HepG2 (cell line): ENCODE results near the gene CFTR. TPM values are rescaled to one million over a fixed set of nuclear protein-coding genes. Genes with fewer than 3 reads are reported as not detected.

Source experiments
- ATAC-seq: fragments of 200-7000 bp; cut with Tn5 transposase; 3 replicates; pipeline ENCODE4 v1.9.1; 2020; ENCODE audit warnings: mild to moderate bottlenecking, moderate library complexity
- BruUV-seq: library from RNA; stranded (reverse); fragments of 400-500 nt; replicated peaks from 2 replicates; lab custom pipeline; 2021; lab: Mats Ljungman, UMichigan
- CTCF ChIA-PET: fragments of 300-600 bp; formaldehyde crosslinking; extraction: SDS; loops from one replicate; lab custom pipeline; 2021; ENCODE audit warnings: low total read pairs, inconsistent platforms, low intra/inter-chr PET ratio; lab: Yijun Ruan, JAX
- POLR2A ChIA-PET: fragments of 350-600 bp; sonication (Branson Sonifier 250); formaldehyde crosslinking; loops from one replicate; lab custom pipeline; 2020; ENCODE audit warnings: antibody characterized with exemption, inconsistent platforms; lab: Yijun Ruan, JAX
- DNase-seq: peaks from one replicate; pipeline ENCODE4 v3.0.0-alpha.2; 2015; ENCODE audit warnings: low spot score
- FAIRE-seq: peaks from 3 replicates; lab custom pipeline; 2011; peaks lifted over from hg19 to GRCh38; lab: Jason Lieb, UNC
- H2AFZ ChIP-seq: one replicate; pipeline ENCODE4 v1.6.1; 2011; ENCODE audit warnings: low read length, inconsistent platforms
- H3K27ac ChIP-seq: fragments of 300-600 bp; 3 replicates; pipeline ENCODE4 v1.8.0; 2011; ENCODE audit warnings: mixed run types, mild to moderate bottlenecking, mixed read lengths, low read length, inconsistent platforms; ENCODE audit not compliant: insufficient read depth; ENCODE audit errors: extremely low read length
- H3K27me3 ChIP-seq, 2 experiments: fragments of 200-600 bp in 1 of 2; 2 replicates in 1 of 2; 3 replicates in 1 of 2; pipeline versions ENCODE4 v1.6.0 to v1.8.0; 2011; ENCODE audit warnings: low read length in 2 of 2, mild to moderate bottlenecking in 2 of 2, moderate library complexity in 2 of 2, inconsistent platforms in 1 of 2; ENCODE audit not compliant: insufficient read depth in 2 of 2, control insufficient read depth in 1 of 2
- H3K36me3 ChIP-seq, 2 experiments: fragments of 200-600 bp in 1 of 2; replicated peaks in 1 of 2; 2 replicates in 1 of 2; 3 replicates in 1 of 2; pipeline versions ENCODE4 v1.5.1 to v1.8.0; 2011; ENCODE audit warnings: low read length in 2 of 2, inconsistent platforms in 1 of 2; ENCODE audit not compliant: insufficient read depth in 2 of 2, control insufficient read depth in 1 of 2
- H3K4me1 ChIP-seq: 2 replicates; pipeline ENCODE4 v1.5.1; 2012; ENCODE audit warnings: low read length, inconsistent platforms; ENCODE audit not compliant: insufficient read depth
- H3K4me2 ChIP-seq: 2 replicates; pipeline ENCODE4 v1.6.0; 2011; ENCODE audit warnings: low read depth, low read length, inconsistent platforms
- H3K4me3 ChIP-seq, 3 experiments: fragments of 200-600 bp in 1 of 3; sonication (generic), shearing (Covaris generic) in 1 of 3; replicated peaks in 1 of 3; 2 replicates each; pipeline ENCODE4 v1.5.1; 2011 to 2016; ENCODE audit warnings: low read length in 3 of 3, inconsistent platforms in 2 of 3, low read depth in 2 of 3, mild to moderate bottlenecking in 2 of 3, control low read depth in 1 of 3, mixed read lengths in 1 of 3; ENCODE audit not compliant: insufficient read depth in 1 of 3
- H3K79me2 ChIP-seq: one replicate; pipeline ENCODE4 v1.6.1; 2011; ENCODE audit warnings: low read length, inconsistent platforms; ENCODE audit not compliant: insufficient read depth
- H3K9ac ChIP-seq: 2 replicates; pipeline ENCODE4 v1.6.0; 2011; ENCODE audit warnings: mild to moderate bottlenecking, low read depth, low read length, inconsistent platforms; ENCODE audit not compliant: insufficient read depth
- H3K9me3 ChIP-seq: 2 replicates; pipeline ENCODE4 v1.5.1; 2012; ENCODE audit warnings: mild to moderate bottlenecking, low read length
- H4K20me1 ChIP-seq: 2 replicates; pipeline ENCODE4 v1.6.0; 2011; ENCODE audit warnings: inconsistent platforms, mild to moderate bottlenecking, low read length, moderate library complexity; ENCODE audit not compliant: insufficient read depth
- HOXA5 ChIP-seq: sonication (generic); formaldehyde crosslinking; IDR thresholded peaks from 2 replicates; pipeline ENCODE4 v1.4.0; 2020; ENCODE audit warnings: missing genetic modification reagents
- PITX1 ChIP-seq: sonication (generic); formaldehyde crosslinking; IDR thresholded peaks from 2 replicates; pipeline ENCODE4 v1.5.1; 2020; ENCODE audit warnings: mild to moderate bottlenecking, missing genetic modification reagents
- U2AF1 ChIP-seq: fragments of 200-400 bp; formaldehyde crosslinking; optimal IDR thresholded peaks from 2 replicates; pipeline ENCODE3; 2017; ENCODE audit warnings: mild to moderate bottlenecking, low read depth, low read length
- ZFP36L2 ChIP-seq: sonication (generic); formaldehyde crosslinking; IDR thresholded peaks from 2 replicates; pipeline ENCODE4 v1.4.0; 2020; ENCODE audit warnings: missing genetic modification reagents
- WGBS: methylation state at CpG from one replicate; pipeline ENCODE4 v1.1.6; 2017; ENCODE audit warnings: low lambda C conversion rate; 5-methylcytosine and 5-hydroxymethylcytosine counted together
- in situ Hi-C: cut with HindIII; loops from 2 replicates; pipeline ENCODE4 v1.10.0; 2017; ENCODE audit warnings: low pct_unique_long_range_greater_than_20kb; ENCODE audit not compliant: extremely low pct_ligation_motif_present
- intact Hi-C: fragments of 100-400 bp; cut with micrococcal nuclease; formaldehyde crosslinking; loops from one replicate; pipeline ENCODE4 v1.10.0; 2022; ENCODE audit not compliant: unreplicated experiment
- polyA plus RNA-seq, 8 experiments: library from polyadenylated mRNA; depleted of rRNA in 3 of 8; stranded (reverse) in 7 of 8; unstranded in 1 of 8; fragments of >200 nt; fragmentation: Illumina TruSeq in 4 of 8; extraction: Trizol in 4 of 8; gene quantifications; 2 replicates each; pipeline versions ENCODE4 v1.2.1 to v1.2.3, GENCODE V29; 2011 to 2016; ENCODE audit warnings: low read depth in 4 of 8, missing spikeins in 1 of 8, mixed read lengths in 1 of 8; ENCODE audit not compliant: insufficient read depth in 1 of 8
- total RNA-seq, 5 experiments: library from RNA; depleted of rRNA; stranded (reverse); fragments of >200 nt; fragmentation: Illumina TruSeq; extraction: Trizol; gene quantifications; 2 replicates each; pipeline ENCODE4 v1.2.3, GENCODE V29; 2016; ENCODE audit warnings: low read depth in 1 of 5
- TF ChIP-seq, protein P1 (sequence below): sonication (generic); formaldehyde crosslinking; IDR thresholded peaks from 2 replicates; pipeline ENCODE4 v1.5.1; 2020; ENCODE audit warnings: mild to moderate bottlenecking, missing genetic modification reagents, moderate library complexity
- TF ChIP-seq, protein P2 (sequence below): sonication (generic); formaldehyde crosslinking; conservative IDR thresholded peaks from 2 replicates; pipeline ENCODE4 v1.8.1; 2023; ENCODE audit warnings: missing genetic modification reagents
- TF ChIP-seq, protein P3 (sequence below): IDR thresholded peaks from 2 replicates; pipeline ENCODE4 v1.6.1; 2012; ENCODE audit warnings: low read length, improper control_type of control experiment

The CFTR gene
- total and polyA plus RNA-seq, 2 of the 13 experiments (the other 11 are each of a cell fraction or from before 2014, with no cell fraction given), result not detected

- Histone ChIP-seq H3K4me2 (no peak overlapping the region), H3K27me3 (no peaks in the 10 kb centered on the region), H3K36me3 (no peaks in the 10 kb centered on the region), H3K79me2 (no peaks in the 10 kb centered on the region), H3K9me3 (no peaks in the 10 kb centered on the region), H3K4me1 (no peaks in the 10 kb centered on the region), H4K20me1 (no peaks in the 10 kb centered on the region), H3K27ac (no peak overlapping the region), H3K9ac (no peak overlapping the region), H3K4me3 (no peak overlapping the region), H2AFZ (no peak overlapping the region)
- DNase-seq (no peak), ATAC-seq (no peak), FAIRE-seq (no peak)
- ChIA-PET CTCF (no interaction called here), POLR2A (no interaction called here)
- intact Hi-C loops, result no loop called here
- no TSS peak for BruUV-seq
- TF ChIP-seq PITX1 (CRISPR knock-in tag) (no peak), U2AF1 (no peak), HOXA5 (CRISPR knock-in tag) (no peak), ZFP36L2 (CRISPR knock-in tag) (no peak)
- TF ChIP-seq, protein P1, sequence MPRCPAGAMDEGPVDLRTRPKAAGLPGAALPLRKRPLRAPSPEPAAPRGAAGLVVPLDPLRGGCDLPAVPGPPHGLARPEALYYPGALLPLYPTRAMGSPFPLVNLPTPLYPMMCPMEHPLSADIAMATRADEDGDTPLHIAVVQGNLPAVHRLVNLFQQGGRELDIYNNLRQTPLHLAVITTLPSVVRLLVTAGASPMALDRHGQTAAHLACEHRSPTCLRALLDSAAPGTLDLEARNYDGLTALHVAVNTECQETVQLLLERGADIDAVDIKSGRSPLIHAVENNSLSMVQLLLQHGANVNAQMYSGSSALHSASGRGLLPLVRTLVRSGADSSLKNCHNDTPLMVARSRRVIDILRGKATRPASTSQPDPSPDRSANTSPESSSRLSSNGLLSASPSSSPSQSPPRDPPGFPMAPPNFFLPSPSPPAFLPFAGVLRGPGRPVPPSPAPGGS, result no peak
- TF ChIP-seq, protein P2, sequence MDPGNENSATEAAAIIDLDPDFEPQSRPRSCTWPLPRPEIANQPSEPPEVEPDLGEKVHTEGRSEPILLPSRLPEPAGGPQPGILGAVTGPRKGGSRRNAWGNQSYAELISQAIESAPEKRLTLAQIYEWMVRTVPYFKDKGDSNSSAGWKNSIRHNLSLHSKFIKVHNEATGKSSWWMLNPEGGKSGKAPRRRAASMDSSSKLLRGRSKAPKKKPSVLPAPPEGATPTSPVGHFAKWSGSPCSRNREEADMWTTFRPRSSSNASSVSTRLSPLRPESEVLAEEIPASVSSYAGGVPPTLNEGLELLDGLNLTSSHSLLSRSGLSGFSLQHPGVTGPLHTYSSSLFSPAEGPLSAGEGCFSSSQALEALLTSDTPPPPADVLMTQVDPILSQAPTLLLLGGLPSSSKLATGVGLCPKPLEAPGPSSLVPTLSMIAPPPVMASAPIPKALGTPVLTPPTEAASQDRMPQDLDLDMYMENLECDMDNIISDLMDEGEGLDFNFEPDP (CRISPR knock-in tag), result no peak
- TF ChIP-seq, protein P3, sequence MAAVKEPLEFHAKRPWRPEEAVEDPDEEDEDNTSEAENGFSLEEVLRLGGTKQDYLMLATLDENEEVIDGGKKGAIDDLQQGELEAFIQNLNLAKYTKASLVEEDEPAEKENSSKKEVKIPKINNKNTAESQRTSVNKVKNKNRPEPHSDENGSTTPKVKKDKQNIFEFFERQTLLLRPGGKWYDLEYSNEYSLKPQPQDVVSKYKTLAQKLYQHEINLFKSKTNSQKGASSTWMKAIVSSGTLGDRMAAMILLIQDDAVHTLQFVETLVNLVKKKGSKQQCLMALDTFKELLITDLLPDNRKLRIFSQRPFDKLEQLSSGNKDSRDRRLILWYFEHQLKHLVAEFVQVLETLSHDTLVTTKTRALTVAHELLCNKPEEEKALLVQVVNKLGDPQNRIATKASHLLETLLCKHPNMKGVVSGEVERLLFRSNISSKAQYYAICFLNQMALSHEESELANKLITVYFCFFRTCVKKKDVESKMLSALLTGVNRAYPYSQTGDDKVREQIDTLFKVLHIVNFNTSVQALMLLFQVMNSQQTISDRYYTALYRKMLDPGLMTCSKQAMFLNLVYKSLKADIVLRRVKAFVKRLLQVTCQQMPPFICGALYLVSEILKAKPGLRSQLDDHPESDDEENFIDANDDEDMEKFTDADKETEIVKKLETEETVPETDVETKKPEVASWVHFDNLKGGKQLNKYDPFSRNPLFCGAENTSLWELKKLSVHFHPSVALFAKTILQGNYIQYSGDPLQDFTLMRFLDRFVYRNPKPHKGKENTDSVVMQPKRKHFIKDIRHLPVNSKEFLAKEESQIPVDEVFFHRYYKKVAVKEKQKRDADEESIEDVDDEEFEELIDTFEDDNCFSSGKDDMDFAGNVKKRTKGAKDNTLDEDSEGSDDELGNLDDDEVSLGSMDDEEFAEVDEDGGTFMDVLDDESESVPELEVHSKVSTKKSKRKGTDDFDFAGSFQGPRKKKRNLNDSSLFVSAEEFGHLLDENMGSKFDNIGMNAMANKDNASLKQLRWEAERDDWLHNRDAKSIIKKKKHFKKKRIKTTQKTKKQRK, result no peak
- in situ Hi-C loops, result no loop called here
- 5% methylated on average over 1 of the region's 1 CpG for WGBS
These were observed 35.2 kb upstream of the CFTR start for GRCh38 chr7:117444646-117445045.
